ENCODE data around the gene PTCRA. TPM values are rescaled to one million over a fixed set of nuclear protein-coding genes. Genes with fewer than 3 reads are reported as not detected.
A peak's percentile ranks its signal among the peaks of the same experiment; 100 is the strongest.
"Not testable (repeated sequence)": the region's sequence is repeated elsewhere in the genome, so short reads cannot be mapped to it uniquely, and the experiment has no call there.

The PTCRA gene
- total and polyA plus RNA-seq, 5 donors = not detected

- Histone ChIP-seq H3K27me3 (ENCODE audit: control insufficient read depth, insufficient read depth) (no peaks in the 10 kb centered on the region), H3K9me3 (ENCODE audit: control insufficient read depth, low read length) (no peaks in the 10 kb centered on the region), H3K27ac (ENCODE audit: low read length) (no peak overlapping the region), H3K4me1 (ENCODE audit: control insufficient read depth, insufficient read depth, low read length) (no peaks in the 10 kb centered on the region), H3K4me3 (ENCODE audit: low read length) (no peak overlapping the region)
- ATAC-seq (peak in 1 of 2 donors; percentile 18), DNase-seq (no peak)
- intact Hi-C loops (cut with DNase I) = no loop called here
These were observed 32.1 kb downstream of the PTCRA start for GRCh38 chr6:42947950-42948349.

GRCh38 chr6:42952389-42952788 lies 36.5 kb downstream of the PTCRA start:
- H3K4me3 ChIP-seq (ENCODE audit: low read length) = no peak overlapping the region
- DNase-seq (no peak), ATAC-seq (no peak)
- intact Hi-C loops (cut with DNase I) = no loop called here
- 91% methylated on average over 4 of the region's 4 CpGs for WGBS
- no peaks in the 10 kb centered on the region for H3K9me3 ChIP-seq (ENCODE audit: control insufficient read depth, low read length)
- H3K27ac ChIP-seq (ENCODE audit: low read length) = no peak overlapping the region
- no peaks in the 10 kb centered on the region for H3K4me1 ChIP-seq (ENCODE audit: control insufficient read depth, insufficient read depth, low read length)
- no peaks in the 10 kb centered on the region for H3K27me3 ChIP-seq (ENCODE audit: control insufficient read depth, insufficient read depth)

GRCh38 chr6:42954405-42954804 lies 38.6 kb downstream of the PTCRA start:
- H3K4me3 ChIP-seq (ENCODE audit: low read length); H3K27ac ChIP-seq (ENCODE audit: low read length); ATAC-seq; H3K9me3 ChIP-seq (ENCODE audit: control insufficient read depth, low read length); intact Hi-C loops (cut with DNase I); H3K27me3 ChIP-seq (ENCODE audit: control insufficient read depth, insufficient read depth); DNase-seq; H3K4me1 ChIP-seq (ENCODE audit: control insufficient read depth, insufficient read depth, low read length): not testable (repeated sequence)
- 92% methylated on average over 4 of the region's 4 CpGs for WGBS

GRCh38 chr6:42958125-42958524 lies 42.3 kb downstream of the PTCRA start:
- intact Hi-C loops (cut with DNase I) = no loop called here
- ATAC-seq = no peak
- WGBS = 86% methylated on average over 8 of the region's 8 CpGs

GRCh38 chr6:42959917-42960242 lies 44.0 kb downstream of the PTCRA start:
- peak overlapping the region; percentile 29 for H3K4me3 ChIP-seq (ENCODE audit: low read length)
- H3K9me3 ChIP-seq (ENCODE audit: control insufficient read depth, low read length) = no peaks in the 10 kb centered on the region
- DNase-seq (no peak), ATAC-seq (peak in 1 of 2 donors; percentile 24)
- WGBS = 23% methylated on average over 13 of the region's 13 CpGs
- H3K4me1 ChIP-seq (ENCODE audit: control insufficient read depth, insufficient read depth, low read length) = no peaks in the 10 kb centered on the region
- intact Hi-C loops (cut with DNase I) = no loop called here
- no peak overlapping the region for H3K27ac ChIP-seq (ENCODE audit: low read length)
- no peaks in the 10 kb centered on the region for H3K27me3 ChIP-seq (ENCODE audit: control insufficient read depth, insufficient read depth)

More at GRCh38 chr6:42958125-42958524, 42.3 kb downstream of the PTCRA start:
- H3K9me3 ChIP-seq (ENCODE audit: control insufficient read depth, low read length) = no peaks in the 10 kb centered on the region
- no peak overlapping the region for H3K4me3 ChIP-seq (ENCODE audit: low read length)
- no peaks in the 10 kb centered on the region for H3K4me1 ChIP-seq (ENCODE audit: control insufficient read depth, insufficient read depth, low read length)
- no peak for DNase-seq
- no peaks in the 10 kb centered on the region for H3K27me3 ChIP-seq (ENCODE audit: control insufficient read depth, insufficient read depth)
- no peak overlapping the region for H3K27ac ChIP-seq (ENCODE audit: low read length)

- DNase-seq (peak; percentile 47 to 83 (median 82)), ATAC-seq (peak; percentile 77 to 81)
- Histone ChIP-seq H3K27me3 (ENCODE audit: control insufficient read depth, insufficient read depth) (no peaks in the 10 kb centered on the region), H3K4me1 (ENCODE audit: control insufficient read depth, insufficient read depth, low read length) (no peaks in the 10 kb centered on the region), H3K4me3 (ENCODE audit: low read length) (peak within 1 kb of the TSS; percentile 29), H3K27ac (ENCODE audit: low read length) (no peak within 1 kb of the TSS), H3K9me3 (ENCODE audit: control insufficient read depth, low read length) (no peaks in the 10 kb centered on the region)
- WGBS = 2% methylated on average over 62 of the region's 62 CpGs
- intact Hi-C loops (cut with DNase I) = no loop called here
These were observed 44.6 kb downstream of the PTCRA start, which contains the start of gene GNMT for GRCh38 chr6:42960243-42961019. TSS of gene GNMT (plus strand) at chr6:42960754. CDS start at chr6:42960768, 14 bp downstream.

GRCh38 chr6:42961020-42961470 lies 45.2 kb downstream of the PTCRA start:
- ATAC-seq (no peak), DNase-seq (peak in 1 of 3 donors; percentile 18)
- Histone ChIP-seq H3K27ac (ENCODE audit: low read length) (no peak overlapping the region), H3K4me3 (ENCODE audit: low read length) (peak overlapping the region; percentile 29), H3K4me1 (ENCODE audit: control insufficient read depth, insufficient read depth, low read length) (no peaks in the 10 kb centered on the region), H3K27me3 (ENCODE audit: control insufficient read depth, insufficient read depth) (no peaks in the 10 kb centered on the region), H3K9me3 (ENCODE audit: control insufficient read depth, low read length) (no peaks in the 10 kb centered on the region)
- 29% methylated on average over 15 of the region's 15 CpGs for WGBS
- intact Hi-C loops (cut with DNase I) = no loop called here

GRCh38 chr6:42962096-42962495 lies 46.2 kb downstream of the PTCRA start:
- H3K9me3 ChIP-seq (ENCODE audit: control insufficient read depth, low read length) = no peaks in the 10 kb centered on the region
- H3K4me3 ChIP-seq (ENCODE audit: low read length) = no peak overlapping the region
- no peaks in the 10 kb centered on the region for H3K4me1 ChIP-seq (ENCODE audit: control insufficient read depth, insufficient read depth, low read length)
- WGBS = 89% methylated on average over 12 of the region's 12 CpGs
- H3K27me3 ChIP-seq (ENCODE audit: control insufficient read depth, insufficient read depth) = no peaks in the 10 kb centered on the region
- DNase-seq (peak in 1 of 3 donors; percentile 39), ATAC-seq (no peak)
- intact Hi-C loops (cut with DNase I) = no loop called here
- H3K27ac ChIP-seq (ENCODE audit: low read length) = no peak overlapping the region

GRCh38 chr6:42962502-42963178 lies 46.8 kb downstream of the PTCRA start:
- no peak overlapping the region for H3K27ac ChIP-seq (ENCODE audit: low read length)
- intact Hi-C loops (cut with DNase I) = no loop called here
- 91% methylated on average over 13 of the region's 13 CpGs for WGBS
- ATAC-seq (no peak), DNase-seq (peak in 1 of 3 donors; percentile 24)
- no peaks in the 10 kb centered on the region for H3K9me3 ChIP-seq (ENCODE audit: control insufficient read depth, low read length)
- H3K27me3 ChIP-seq (ENCODE audit: control insufficient read depth, insufficient read depth) = no peaks in the 10 kb centered on the region
- H3K4me1 ChIP-seq (ENCODE audit: control insufficient read depth, insufficient read depth, low read length) = no peaks in the 10 kb centered on the region
- no peak overlapping the region for H3K4me3 ChIP-seq (ENCODE audit: low read length)

GRCh38 chr6:42963179-42963854 lies 47.5 kb downstream of the PTCRA start:
- Histone ChIP-seq H3K9me3 (ENCODE audit: control insufficient read depth, low read length) (no peaks in the 10 kb centered on the region), H3K4me3 (ENCODE audit: low read length) (no peak overlapping the region), H3K4me1 (ENCODE audit: control insufficient read depth, insufficient read depth, low read length) (no peaks in the 10 kb centered on the region), H3K27me3 (ENCODE audit: control insufficient read depth, insufficient read depth) (no peaks in the 10 kb centered on the region), H3K27ac (ENCODE audit: low read length) (no peak overlapping the region)
- peak in 1 of 3 donors; percentile 27 for DNase-seq
- intact Hi-C loops (cut with DNase I) = no loop called here
- 85% methylated on average over 12 of the region's 12 CpGs for WGBS
- ATAC-seq = no peak

Data from right cardiac atrium (tissue), 5 donors.